Nephron (organoid): ENCODE measurements around the gene REEP2.
A peak's percentile ranks its signal among the peaks of the same experiment; 100 is the strongest.

Source experiments
- H3K27ac Mint-ChIP-seq, 3 experiments: 2 replicates each; pipeline ENCODE4 v1.8.0; 2020; ENCODE audit warnings: mixed read lengths in 3 of 3, mild to moderate bottlenecking in 2 of 3, moderate library complexity in 1 of 3
- H3K27me3 Mint-ChIP-seq: 2 replicates; pipeline ENCODE4 v1.8.0; 2021; ENCODE audit warnings: low read depth, mild to moderate bottlenecking, moderate library complexity, mixed read lengths
- H3K36me3 Mint-ChIP-seq: 2 replicates; pipeline ENCODE4 v1.8.0; 2020; ENCODE audit warnings: low read depth, mixed read lengths
- H3K4me1 Mint-ChIP-seq: 2 replicates; pipeline ENCODE4 v1.8.0; 2020; ENCODE audit warnings: mixed read lengths
- H3K4me3 Mint-ChIP-seq, 3 experiments: 2 replicates each; pipeline ENCODE4 v1.8.0; 2020; ENCODE audit warnings: mild to moderate bottlenecking in 3 of 3, mixed read lengths in 3 of 3, moderate library complexity in 2 of 3
- H3K9me3 Mint-ChIP-seq: 2 replicates; pipeline ENCODE4 v1.8.0; 2020; ENCODE audit warnings: mixed read lengths
- TF ChIP-seq, protein P1 (sequence below), 3 experiments: fragments of 200-600 bp; sonication (generic); IDR thresholded peaks; one replicate each; pipeline ENCODE4 v1.5.0; 2021; ENCODE audit warnings: antibody characterized with exemption in 3 of 3; ENCODE audit not compliant: unreplicated experiment in 3 of 3

Gene REEP2

GRCh38 chr5:138439477-138440158, 761 bp downstream of the REEP2 start:
- Mint-ChIP-seq H3K36me3 (peaks cover 20% of the 10 kb centered on the region), H3K27ac (peak overlapping the region in 2 of 3 experiments; percentile 38 to 68)

GRCh38 chr5:138440159-138441073, 1.6 kb downstream of the REEP2 start:
- peaks cover 10% of the 10 kb centered on the region for H3K27me3 Mint-ChIP-seq
- H3K4me3 Mint-ChIP-seq: peak overlapping the region; percentile 87 to 88 (median 87)
- TF ChIP-seq, protein P1, sequence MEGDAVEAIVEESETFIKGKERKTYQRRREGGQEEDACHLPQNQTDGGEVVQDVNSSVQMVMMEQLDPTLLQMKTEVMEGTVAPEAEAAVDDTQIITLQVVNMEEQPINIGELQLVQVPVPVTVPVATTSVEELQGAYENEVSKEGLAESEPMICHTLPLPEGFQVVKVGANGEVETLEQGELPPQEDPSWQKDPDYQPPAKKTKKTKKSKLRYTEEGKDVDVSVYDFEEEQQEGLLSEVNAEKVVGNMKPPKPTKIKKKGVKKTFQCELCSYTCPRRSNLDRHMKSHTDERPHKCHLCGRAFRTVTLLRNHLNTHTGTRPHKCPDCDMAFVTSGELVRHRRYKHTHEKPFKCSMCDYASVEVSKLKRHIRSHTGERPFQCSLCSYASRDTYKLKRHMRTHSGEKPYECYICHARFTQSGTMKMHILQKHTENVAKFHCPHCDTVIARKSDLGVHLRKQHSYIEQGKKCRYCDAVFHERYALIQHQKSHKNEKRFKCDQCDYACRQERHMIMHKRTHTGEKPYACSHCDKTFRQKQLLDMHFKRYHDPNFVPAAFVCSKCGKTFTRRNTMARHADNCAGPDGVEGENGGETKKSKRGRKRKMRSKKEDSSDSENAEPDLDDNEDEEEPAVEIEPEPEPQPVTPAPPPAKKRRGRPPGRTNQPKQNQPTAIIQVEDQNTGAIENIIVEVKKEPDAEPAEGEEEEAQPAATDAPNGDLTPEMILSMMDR (IDR thresholded peaks at IDR 0.05; ENCODE audit: unreplicated experiment in 3 of 3): no peak
- no peaks in the 10 kb centered on the region for H3K9me3 Mint-ChIP-seq
- H3K36me3 Mint-ChIP-seq: peaks cover 12% of the 10 kb centered on the region
- peak overlapping the region in 1 of 3 experiments; percentile 68 for H3K27ac Mint-ChIP-seq
- peaks cover 25% of the 10 kb centered on the region for H3K4me1 Mint-ChIP-seq

More at GRCh38 chr5:138439477-138440158, 761 bp downstream of the REEP2 start:
- Mint-ChIP-seq H3K4me3 (peak overlapping the region; percentile 87 to 88 (median 87)), H3K9me3 (no peaks in the 10 kb centered on the region), H3K27me3 (peaks cover 10% of the 10 kb centered on the region), H3K4me1 (peaks cover 25% of the 10 kb centered on the region)
- TF ChIP-seq, protein P1 (IDR thresholded peaks at IDR 0.05; ENCODE audit: unreplicated experiment in 3 of 3): no peak

GRCh38 chr5:138441221-138441620, 2.4 kb downstream of the REEP2 start:
- H3K9me3 Mint-ChIP-seq: no peaks in the 10 kb centered on the region
- no peak overlapping the region for H3K27ac Mint-ChIP-seq
- peaks cover 10% of the 10 kb centered on the region for H3K27me3 Mint-ChIP-seq
- peaks cover 25% of the 10 kb centered on the region for H3K4me1 Mint-ChIP-seq
- TF ChIP-seq, protein P1 (IDR thresholded peaks at IDR 0.05; ENCODE audit: unreplicated experiment in 3 of 3): no peak
- peak overlapping the region; percentile 24 to 74 (median 32) for H3K4me3 Mint-ChIP-seq
- H3K36me3 Mint-ChIP-seq: peaks cover 5% of the 10 kb centered on the region

DNA sequence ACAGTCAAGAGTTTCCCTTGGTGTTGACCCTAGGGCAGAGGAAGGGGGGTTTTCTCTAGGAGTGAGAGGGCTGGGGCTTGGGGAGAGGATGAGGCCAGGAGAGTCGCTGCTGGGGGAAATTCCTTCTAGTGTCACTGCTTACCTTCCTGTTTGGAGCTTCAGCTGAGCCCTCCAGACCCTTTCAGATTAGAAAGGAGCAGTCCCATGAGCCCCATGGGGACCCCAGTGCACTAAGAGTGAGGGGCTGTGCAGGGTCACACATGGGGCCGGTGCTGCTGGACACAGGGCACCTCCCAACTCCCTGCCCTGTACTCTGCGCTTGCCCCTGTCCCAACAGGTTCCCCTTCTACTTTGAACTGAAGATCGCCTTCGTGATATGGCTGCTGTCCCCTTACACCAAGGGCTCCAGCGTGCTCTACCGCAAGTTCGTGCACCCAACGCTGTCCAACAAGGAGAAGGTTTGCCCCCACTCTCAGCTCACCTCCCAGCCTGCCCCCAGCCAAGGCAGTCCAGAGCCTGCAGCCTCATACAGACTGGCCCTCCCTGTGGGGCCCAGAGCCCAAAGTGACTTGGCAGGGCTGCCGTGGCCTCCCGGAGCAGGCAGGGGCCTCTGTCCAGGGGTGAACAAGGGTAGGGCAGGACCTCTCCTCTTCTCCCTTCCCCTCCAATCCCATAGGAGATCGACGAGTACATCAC, 5.4 kb downstream of the REEP2 start:
- Mint-ChIP-seq H3K27me3 (peaks cover 10% of the 10 kb centered on the region), H3K9me3 (no peaks in the 10 kb centered on the region), H3K4me3 (no peak overlapping the region), H3K4me1 (peaks cover 19% of the 10 kb centered on the region), H3K36me3 (no peaks in the 10 kb centered on the region), H3K27ac (no peak overlapping the region)
- TF ChIP-seq, protein P1 (IDR thresholded peaks at IDR 0.05; ENCODE audit: unreplicated experiment in 3 of 3): no peak

DNA sequence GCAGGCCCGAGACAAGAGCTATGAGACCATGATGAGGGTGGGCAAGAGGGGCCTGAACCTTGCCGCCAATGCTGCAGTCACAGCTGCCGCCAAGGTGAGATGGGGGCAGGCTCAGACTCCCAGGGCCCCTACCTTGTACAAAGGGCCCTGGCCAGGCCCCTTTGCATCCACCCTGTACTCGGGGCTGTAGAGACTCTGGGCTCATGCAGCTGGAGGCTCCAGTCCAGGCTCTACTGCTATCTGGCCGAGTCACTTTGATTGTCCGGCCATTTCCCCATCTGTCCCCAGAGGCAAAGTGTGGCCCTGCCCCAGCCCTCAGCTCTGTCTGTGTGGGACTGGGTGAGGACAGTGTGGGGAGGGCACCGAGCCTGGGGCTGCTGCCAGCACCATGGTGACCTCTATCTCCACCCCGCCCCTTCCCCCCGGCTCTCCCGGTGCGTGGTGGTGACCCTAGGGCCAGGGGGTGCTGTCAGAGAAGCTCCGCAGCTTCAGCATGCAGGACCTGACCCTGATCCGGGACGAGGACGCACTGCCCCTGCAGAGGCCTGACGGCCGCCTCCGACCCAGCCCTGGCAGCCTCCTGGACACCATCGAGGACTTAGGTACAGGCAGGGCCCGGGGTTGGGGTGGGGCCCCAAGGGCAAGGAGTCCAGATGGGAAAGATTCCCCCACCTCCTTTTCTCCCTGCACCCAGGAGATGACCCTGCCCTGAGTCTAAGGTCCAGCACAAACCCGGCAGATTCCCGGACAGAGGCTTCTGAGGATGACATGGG, 6.1 kb downstream of the REEP2 start:
- Mint-ChIP-seq H3K27ac (no peak overlapping the region), H3K4me1 (peaks cover 15% of the 10 kb centered on the region), H3K27me3 (peaks cover 10% of the 10 kb centered on the region), H3K4me3 (no peak overlapping the region), H3K36me3 (no peaks in the 10 kb centered on the region), H3K9me3 (no peaks in the 10 kb centered on the region)
- TF ChIP-seq, protein P1 (IDR thresholded peaks at IDR 0.05; ENCODE audit: unreplicated experiment in 3 of 3): no peak
